ENCODE results near the gene PTCD1. TPM values are rescaled to one million over a fixed set of nuclear protein-coding genes. Genes with fewer than 3 reads are reported as not detected.
A peak's percentile ranks its signal among the peaks of the same experiment; 100 is the strongest.

PTCD1 gene
- total RNA-seq (2022) = 7.6 and 8.8 TPM in 2 replicates
- Bru-seq, nascent RNA = percentile 45 among the genes with signal in this experiment
- percentile 67 among the genes with signal in this experiment for BruChase-seq, experiment 1, labeled RNA remaining after a 6-hour chase
- percentile 61 among the genes with signal in this experiment for BruChase-seq, experiment 2, labeled RNA remaining after a 2-hour chase
- long read RNA-seq, full-length matches to known transcripts = 16 of 43 reads
- long read RNA-seq, partial matches to known transcripts = 0 of 43 reads
- long read RNA-seq, other reads (novel, unspliced or antisense) = 27 of 43 reads

- CTCF ChIA-PET = no interaction called here
- no peaks in the 10 kb centered on the region for H3K9me3 Mint-ChIP-seq (ENCODE audit: low read depth, unreplicated experiment)
- intact Hi-C loops (cut with micrococcal nuclease; ENCODE audit: unreplicated experiment) = no loop called here
- DNase-seq = peak; percentile 92
- peak within 1 kb of the TSS; percentile 98 for H3K4me3 Mint-ChIP-seq (ENCODE audit: low read depth, unreplicated experiment)
- no peak for TF ChIP-seq CTCF (IDR thresholded peaks at IDR 0.05; ENCODE audit: unreplicated experiment)
- peak within 1 kb of the TSS; percentile 89 for H3K27ac Mint-ChIP-seq (ENCODE audit: unreplicated experiment)
- H3K27me3 Mint-ChIP-seq (ENCODE audit: unreplicated experiment) = no peaks in the 10 kb centered on the region
- no TSS peak for BruUV-seq (replicated peaks)
- H3K4me1 Mint-ChIP-seq (ENCODE audit: low read depth, unreplicated experiment) = no peaks in the 10 kb centered on the region
- peaks cover 54% of the 10 kb centered on the region for H3K36me3 Mint-ChIP-seq (ENCODE audit: insufficient read depth, unreplicated experiment)
Measured at GRCh38 chr7:99438573-99439480, at the start of gene PTCD1, which contains the start of gene CPSF4. TSS of gene PTCD1 (minus strand) at chr7:99438798. CDS start at chr7:99435242, 3,556 bp downstream. TSS of gene CPSF4 (plus strand) at chr7:99438943. CDS start at chr7:99439083, 140 bp downstream.

GRCh38 chr7:99485094-99485493, 46.5 kb upstream of the PTCD1 start:
- Mint-ChIP-seq H3K36me3 (ENCODE audit: insufficient read depth, unreplicated experiment) (peaks cover 5% of the 10 kb centered on the region), H3K27ac (ENCODE audit: unreplicated experiment) (peak overlapping the region; percentile 50), H3K27me3 (ENCODE audit: unreplicated experiment) (no peaks in the 10 kb centered on the region), H3K9me3 (ENCODE audit: low read depth, unreplicated experiment) (no peaks in the 10 kb centered on the region), H3K4me1 (ENCODE audit: low read depth, unreplicated experiment) (no peaks in the 10 kb centered on the region), H3K4me3 (ENCODE audit: low read depth, unreplicated experiment) (no peak overlapping the region)
- no TSS peak for BruUV-seq (replicated peaks)
- intact Hi-C loops (cut with micrococcal nuclease; ENCODE audit: unreplicated experiment) = no loop called here
- no peak for TF ChIP-seq CTCF (IDR thresholded peaks at IDR 0.05; ENCODE audit: unreplicated experiment)
- CTCF ChIA-PET = no interaction called here
- no peak for DNase-seq

- Mint-ChIP-seq H3K27ac (ENCODE audit: unreplicated experiment) (no peak overlapping the region), H3K4me1 (ENCODE audit: low read depth, unreplicated experiment) (no peaks in the 10 kb centered on the region), H3K9me3 (ENCODE audit: low read depth, unreplicated experiment) (no peaks in the 10 kb centered on the region), H3K4me3 (ENCODE audit: low read depth, unreplicated experiment) (no peak overlapping the region), H3K27me3 (ENCODE audit: unreplicated experiment) (no peaks in the 10 kb centered on the region), H3K36me3 (ENCODE audit: insufficient read depth, unreplicated experiment) (peaks cover 5% of the 10 kb centered on the region)
- DNase-seq = no peak
- BruUV-seq (replicated peaks) = no TSS peak
- intact Hi-C loops (cut with micrococcal nuclease; ENCODE audit: unreplicated experiment) = no loop called here
- CTCF ChIA-PET = no interaction called here
- no peak for TF ChIP-seq CTCF (IDR thresholded peaks at IDR 0.05; ENCODE audit: unreplicated experiment)
Measured at GRCh38 chr7:99478464-99479440, 40.2 kb upstream of the PTCD1 start.

- BruUV-seq (replicated peaks) = no TSS peak
- TF ChIP-seq CTCF (IDR thresholded peaks at IDR 0.05; ENCODE audit: unreplicated experiment) = no peak
- no peaks in the 10 kb centered on the region for H3K4me1 Mint-ChIP-seq (ENCODE audit: low read depth, unreplicated experiment)
- no peak for DNase-seq
- no peak overlapping the region for H3K4me3 Mint-ChIP-seq (ENCODE audit: low read depth, unreplicated experiment)
- H3K36me3 Mint-ChIP-seq (ENCODE audit: insufficient read depth, unreplicated experiment) = peaks cover 24% of the 10 kb centered on the region
- H3K27me3 Mint-ChIP-seq (ENCODE audit: unreplicated experiment) = no peaks in the 10 kb centered on the region
- CTCF ChIA-PET = no interaction called here
- H3K27ac Mint-ChIP-seq (ENCODE audit: unreplicated experiment) = no peak overlapping the region
- intact Hi-C loops (cut with micrococcal nuclease; ENCODE audit: unreplicated experiment) = no loop called here
- no peaks in the 10 kb centered on the region for H3K9me3 Mint-ChIP-seq (ENCODE audit: low read depth, unreplicated experiment)
Measured at GRCh38 chr7:99476107-99476506, 37.5 kb upstream of the PTCD1 start.
